Heart left ventricle (tissue), 13 donors: ENCODE data around the gene DZIP1.

Source experiments
- CTCF ChIP-seq, 12 donors: fragments of 200-600 bp; sonication (generic) in 4 of 12; IDR thresholded peaks; one replicate each; pipeline versions ENCODE4 v1.5.0 to v1.8.0; 2018 to 2022; ENCODE audit warnings: antibody characterized with exemption in 12 of 12, mild to moderate bottlenecking in 5 of 12
- POLR2A ChIP-seq, 2 donors: fragments of 450-650 bp; IDR thresholded peaks; one replicate each; pipeline ENCODE4 v1.6.1; 2017; ENCODE audit warnings: antibody characterized with exemption in 2 of 2, mild to moderate bottlenecking in 2 of 2, moderate library complexity in 2 of 2
- donor health status: ischemic (EF 13 %, LVEDD 7.1; RV severe dilation, severe dysfunction).
- donor health status: DM: no; HTN: yes; CAD: no.
- donor health status: DM: no; HTN: no; CAD: no.
- donor health status: ischemic (EF 25% LVEDD 6.9; RV normal size, moderate dysfunction).
- donor health status: ischemic (EF 25% LVEDD 5.7; RV mildly dilated, moderate dysfunction).
- donor health status: ischemic (EF 35%, LVEDD 5.7; RV mildly dilated, moderate dysfunction).
- donor health status: nonischemic (EF 11% LVEDD 7.7; RV severe dilation, severe dysfunction).
- donor health status: DM: yes; HTN: yes; CAD: no.
- donor health status: PGD.
- donor health status: ischemic (EF 29% LVEDD 5.4; RV normal size, mild dysfunction).
- donor health status: nonischemic (EF 23%, LVEDD 6.1; RV moderate dilation, normal function).

- TF ChIP-seq CTCF (IDR thresholded peaks at IDR 0.05) (no peak), POLR2A (IDR thresholded peaks at IDR 0.05) (no peak)
Observed at GRCh38 chr13:95650696-95651095, 6.2 kb upstream of the DZIP1 start.
